Right ventricle myocardium inferior (tissue), 1 donor: ENCODE results near the gene FLT1. TPM values are rescaled to one million over a fixed set of nuclear protein-coding genes. Genes with fewer than 3 reads are reported as not detected.

Experiments
- ATAC-seq: fragments of 200-7000 bp; cut with Tn5 transposase; one replicate; pipeline ENCODE4 v1.9.1; 2020; ENCODE audit warnings: mild to moderate bottlenecking, moderate library complexity
- DNase-seq: peaks from one replicate; pipeline ENCODE4 v3.0.0; 2021; ENCODE audit errors: missing footprints
- intact Hi-C: fragments of 100-400 bp; cut with DNase I; formaldehyde crosslinking; loops from one replicate; pipeline ENCODE4 v1.11.0; 2022
- total RNA-seq: library from RNA; stranded (reverse); fragmentation: NEBNext Ultra II Directional; extraction: Animal tissue kit (Norgen Biotek cat#: 25700); gene quantifications from one replicate; pipeline ENCODE4 v1.2.1, GENCODE V29; 2021
- donor health status: DM: no; HTN: yes; CAD: no; lungs with severe emphysema.

The FLT1 gene
- total RNA-seq, 1 donor from 2014 or later: 41.0 TPM

- DNase-seq (no peak), ATAC-seq (no peak)
- intact Hi-C loops: no loop called here
These were observed 119.5 kb downstream of the FLT1 start for GRCh38 chr13:28375250-28375930.

- intact Hi-C loops: no loop called here
- ATAC-seq: no peak
- no peak for DNase-seq
These were observed 121.1 kb downstream of the FLT1 start for GRCh38 chr13:28373810-28374209.

- intact Hi-C loops: no loop called here
- DNase-seq (no peak), ATAC-seq (no peak)
These were observed 124.5 kb downstream of the FLT1 start for GRCh38 chr13:28370448-28370847.

GRCh38 chr13:28358708-28359107 is 136.2 kb downstream of the FLT1 start:
- DNase-seq (no peak), ATAC-seq (no peak)
- intact Hi-C loops: no loop called here

GRCh38 chr13:28357911-28358433 is 137.0 kb downstream of the FLT1 start:
- DNase-seq (no peak), ATAC-seq (peak; percentile 39)
- intact Hi-C loops: no loop called here

- DNase-seq (no peak), ATAC-seq (no peak)
- intact Hi-C loops: no loop called here
These were observed 137.6 kb downstream of the FLT1 start for GRCh38 chr13:28357247-28357825.

- DNase-seq: no peak
- ATAC-seq: no peak
- intact Hi-C loops: no loop called here
These were observed 138.3 kb downstream of the FLT1 start for GRCh38 chr13:28356561-28357021.

GRCh38 chr13:28355822-28356371 is 139.0 kb downstream of the FLT1 start:
- intact Hi-C loops: no loop called here

GRCh38 chr13:28355046-28355821 is 139.7 kb downstream of the FLT1 start:
- intact Hi-C loops: no loop called here

More at GRCh38 chr13:28355822-28356371, 139.0 kb downstream of the FLT1 start:
- DNase-seq (no peak), ATAC-seq (no peak)

GRCh38 chr13:28353679-28354078 is 141.2 kb downstream of the FLT1 start:
- no peak for ATAC-seq

More at GRCh38 chr13:28355046-28355821, 139.7 kb downstream of the FLT1 start:
- ATAC-seq (no peak), DNase-seq (no peak)

GRCh38 chr13:28349907-28350654 is 144.8 kb downstream of the FLT1 start:
- ATAC-seq (peak; percentile 81), DNase-seq (no peak)
- intact Hi-C loops: no loop called here

More at GRCh38 chr13:28353679-28354078, 141.2 kb downstream of the FLT1 start:
- no peak for DNase-seq
- intact Hi-C loops: no loop called here

- no peak for ATAC-seq
- intact Hi-C loops: no loop called here
These were observed 145.6 kb downstream of the FLT1 start for GRCh38 chr13:28349371-28349770.

GRCh38 chr13:28347456-28348371 is 147.2 kb downstream of the FLT1 start:
- ATAC-seq (no peak), DNase-seq (no peak)
- intact Hi-C loops: no loop called here

More at GRCh38 chr13:28349371-28349770, 145.6 kb downstream of the FLT1 start:
- DNase-seq: no peak

- ATAC-seq (no peak), DNase-seq (no peak)
- intact Hi-C loops: no loop called here
These were observed 148.8 kb downstream of the FLT1 start for GRCh38 chr13:28346154-28346553.

- DNase-seq (no peak), ATAC-seq (no peak)
- intact Hi-C loops: no loop called here
These were observed 150.8 kb downstream of the FLT1 start for GRCh38 chr13:28344163-28344562.

GRCh38 chr13:28342251-28342650 is 152.7 kb downstream of the FLT1 start:
- ATAC-seq (no peak), DNase-seq (no peak)
- intact Hi-C loops: no loop called here

- DNase-seq (no peak), ATAC-seq (no peak)
- intact Hi-C loops: no loop called here
These were observed 154.6 kb downstream of the FLT1 start for GRCh38 chr13:28340272-28340793.
